Measurements from ENCODE around the gene GMCL1.

DNA sequence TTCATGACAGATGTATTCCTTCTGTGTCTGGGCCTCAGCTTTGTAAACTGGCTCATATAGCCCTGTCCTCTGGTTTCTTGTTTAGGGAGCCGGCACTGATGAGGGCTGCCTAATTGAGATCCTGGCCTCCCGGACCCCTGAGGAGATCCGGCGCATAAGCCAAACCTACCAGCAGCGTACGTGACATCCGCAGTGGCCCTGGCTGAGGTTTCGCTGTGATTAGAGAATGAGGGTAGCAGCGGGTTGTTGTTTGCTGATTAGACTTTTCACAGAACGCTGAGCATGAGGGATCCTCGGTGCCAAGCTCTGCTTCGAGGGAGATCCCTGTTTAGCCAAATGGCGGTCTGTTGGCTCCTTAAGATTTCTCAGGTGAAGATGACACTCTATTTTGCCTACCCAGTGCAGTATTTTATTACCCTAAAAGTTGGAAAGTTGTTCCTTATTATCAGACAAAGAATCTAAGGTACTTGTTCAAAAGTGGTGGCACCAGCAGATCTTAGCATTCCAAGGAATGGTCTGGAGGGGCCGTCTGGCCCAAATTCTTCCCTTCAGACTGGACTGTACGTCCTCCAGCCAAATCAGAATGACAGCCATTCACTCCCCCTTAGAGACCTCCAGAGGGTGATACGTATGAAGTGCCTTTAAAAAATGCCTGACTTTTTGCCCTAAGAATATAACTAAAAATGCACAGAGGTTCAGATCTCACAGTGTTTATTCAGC is 21.5 kb upstream of the GMCL1 start:
- TF ChIP-seq POLR2A (IDR thresholded peaks at IDR 0.05) (no peak), CTCF (IDR thresholded peaks at IDR 0.05) (no peak)
